ENCODE data around the gene CREB5. TPM values are rescaled to one million over a fixed set of nuclear protein-coding genes. Genes with fewer than 3 reads are reported as not detected.

The CREB5 gene
- total RNA-seq, 4 donors from 2014 or later: 16.8 to 22.4 (median 20.9) TPM

DNA sequence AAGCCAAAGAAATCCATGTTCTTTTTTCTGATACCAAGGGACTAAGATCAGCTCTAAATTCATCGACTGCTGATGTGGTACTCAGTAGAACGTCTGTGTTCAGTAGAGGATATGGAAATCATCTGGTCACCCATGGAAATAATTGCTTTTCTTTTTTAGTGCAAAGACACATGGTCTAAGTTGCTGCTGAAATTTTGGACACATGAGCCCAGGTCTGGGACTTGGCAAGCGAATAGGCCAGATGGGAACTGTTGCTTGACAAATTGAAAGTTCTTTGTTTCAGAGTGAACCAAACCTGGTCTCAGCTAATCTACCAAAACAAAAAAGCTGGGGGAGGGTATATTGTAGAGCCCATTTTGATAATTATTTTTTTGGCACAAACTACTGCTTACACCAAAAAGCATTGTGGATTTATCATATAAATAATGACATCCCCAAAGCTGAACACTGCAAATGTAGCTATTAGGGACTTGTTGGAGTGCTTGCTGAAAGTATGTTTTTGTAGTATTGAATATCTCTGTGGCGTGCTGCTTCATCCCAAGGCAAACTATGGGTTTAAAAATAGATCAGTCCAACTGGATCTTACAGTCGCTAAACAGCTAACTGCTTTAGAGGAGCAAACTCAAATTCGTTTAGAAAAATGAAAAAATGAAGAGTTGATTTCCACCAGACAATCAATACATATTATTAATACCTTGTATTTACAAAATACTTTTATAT, 401.1 kb downstream of the CREB5 start:
- WGBS, 2 donors: 67 to 74% methylated on average over 6 of the region's 6 CpGs
- no peaks in the 10 kb centered on the region for H3K9me3 ChIP-seq
- H3K4me3 ChIP-seq: no peak overlapping the region
- peak in 1 of 2 donors; percentile 20 for DNase-seq (ENCODE audit: low spot score in 2 of 2)
- TF ChIP-seq POLR2A (IDR thresholded peaks at IDR 0.05) (no peak), EP300 (IDR thresholded peaks at IDR 0.05) (no peak)
- TF ChIP-seq, protein P1, sequence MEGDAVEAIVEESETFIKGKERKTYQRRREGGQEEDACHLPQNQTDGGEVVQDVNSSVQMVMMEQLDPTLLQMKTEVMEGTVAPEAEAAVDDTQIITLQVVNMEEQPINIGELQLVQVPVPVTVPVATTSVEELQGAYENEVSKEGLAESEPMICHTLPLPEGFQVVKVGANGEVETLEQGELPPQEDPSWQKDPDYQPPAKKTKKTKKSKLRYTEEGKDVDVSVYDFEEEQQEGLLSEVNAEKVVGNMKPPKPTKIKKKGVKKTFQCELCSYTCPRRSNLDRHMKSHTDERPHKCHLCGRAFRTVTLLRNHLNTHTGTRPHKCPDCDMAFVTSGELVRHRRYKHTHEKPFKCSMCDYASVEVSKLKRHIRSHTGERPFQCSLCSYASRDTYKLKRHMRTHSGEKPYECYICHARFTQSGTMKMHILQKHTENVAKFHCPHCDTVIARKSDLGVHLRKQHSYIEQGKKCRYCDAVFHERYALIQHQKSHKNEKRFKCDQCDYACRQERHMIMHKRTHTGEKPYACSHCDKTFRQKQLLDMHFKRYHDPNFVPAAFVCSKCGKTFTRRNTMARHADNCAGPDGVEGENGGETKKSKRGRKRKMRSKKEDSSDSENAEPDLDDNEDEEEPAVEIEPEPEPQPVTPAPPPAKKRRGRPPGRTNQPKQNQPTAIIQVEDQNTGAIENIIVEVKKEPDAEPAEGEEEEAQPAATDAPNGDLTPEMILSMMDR (IDR thresholded peaks at IDR 0.05): no peak
- H3K4me1 ChIP-seq: peaks cover 0 to 10% (median 0%) of the 10 kb centered on the region in 4 donors
- H3K27ac ChIP-seq: peak overlapping the region in 1 of 4 donors; percentile 25
- H3K27me3 ChIP-seq: no peaks in the 10 kb centered on the region
- peaks cover 0 to 6% (median 0%) of the 10 kb centered on the region in 3 donors for H3K36me3 ChIP-seq

DNA sequence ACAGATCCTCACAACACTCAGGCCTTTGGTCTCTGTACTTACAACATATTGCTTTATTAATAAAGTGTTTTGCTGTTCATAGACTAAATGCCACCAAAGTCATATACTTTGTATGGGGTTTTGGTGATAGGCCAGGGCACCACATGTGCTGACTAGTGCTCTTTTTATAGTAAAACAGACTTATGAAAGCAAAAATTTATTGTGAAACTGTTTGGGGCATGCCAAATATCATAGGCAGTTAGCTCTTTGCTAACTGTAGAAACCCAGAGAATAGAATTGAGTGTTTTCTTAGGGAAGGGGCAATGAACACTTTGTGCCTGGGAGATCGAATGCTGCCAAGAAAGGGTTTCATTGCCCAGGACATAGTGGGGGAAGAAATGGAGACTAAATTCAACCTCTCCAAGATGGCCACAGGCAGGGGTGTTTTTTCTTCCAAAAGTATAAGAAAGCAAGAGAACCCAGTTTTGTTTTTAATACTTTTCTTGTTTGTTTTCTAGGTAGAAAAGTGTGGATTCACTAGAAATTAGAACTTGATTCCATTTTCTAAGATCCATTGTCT, 403.1 kb downstream of the CREB5 start:
- peak in 1 of 2 donors; percentile 25 for DNase-seq (ENCODE audit: low spot score in 2 of 2)
- Histone ChIP-seq H3K4me3 (no peak overlapping the region), H3K9me3 (no peaks in the 10 kb centered on the region), H3K27ac (peak overlapping the region in 2 of 4 donors; percentile 7 to 65), H3K36me3 (peaks cover 0 to 14% (median 0%) of the 10 kb centered on the region in 3 donors), H3K4me1 (peaks cover 0 to 10% (median 0%) of the 10 kb centered on the region in 4 donors), H3K27me3 (no peaks in the 10 kb centered on the region)
- TF ChIP-seq POLR2A (IDR thresholded peaks at IDR 0.05) (no peak), EP300 (IDR thresholded peaks at IDR 0.05) (peak; percentile 41 to 54)
- TF ChIP-seq, protein P1 (IDR thresholded peaks at IDR 0.05): no peak
- 60 to 75% methylated on average over 1 of the region's 1 CpG for WGBS, 2 donors

DNA sequence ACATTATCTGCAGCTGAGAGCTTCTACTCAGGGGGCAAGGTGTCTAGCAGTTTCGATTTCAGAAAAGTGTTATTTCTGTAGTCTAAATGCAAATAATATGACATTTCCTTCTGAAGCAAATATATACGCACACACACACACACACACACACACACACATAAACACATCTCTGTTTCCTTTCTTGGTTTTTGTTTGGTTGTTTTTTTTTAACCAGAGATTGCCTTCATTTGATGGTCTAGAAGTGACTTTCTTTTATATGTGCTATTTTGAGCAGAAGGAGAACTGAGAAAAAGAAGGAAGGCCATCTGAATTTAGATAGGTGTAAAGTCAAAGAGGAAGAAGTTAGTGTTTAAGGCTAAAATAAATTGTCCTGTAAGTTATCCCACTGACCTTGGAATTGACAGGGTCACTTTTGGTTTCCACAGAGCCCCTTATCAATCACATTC, 403.6 kb downstream of the CREB5 start:
- Histone ChIP-seq H3K36me3 (peaks cover 0 to 14% (median 0%) of the 10 kb centered on the region in 3 donors), H3K9me3 (no peaks in the 10 kb centered on the region), H3K27me3 (no peaks in the 10 kb centered on the region), H3K27ac (peak overlapping the region in 2 of 4 donors; percentile 7 to 65), H3K4me1 (peaks cover 0 to 10% (median 0%) of the 10 kb centered on the region in 4 donors), H3K4me3 (no peak overlapping the region)
- no peak for DNase-seq (ENCODE audit: low spot score in 2 of 2)
- TF ChIP-seq, protein P1 (IDR thresholded peaks at IDR 0.05): no peak
- TF ChIP-seq EP300 (IDR thresholded peaks at IDR 0.05): no peak
- no peak for TF ChIP-seq POLR2A (IDR thresholded peaks at IDR 0.05)
- 67 to 71% methylated on average over 2 of the region's 2 CpGs for WGBS, 2 donors

DNA sequence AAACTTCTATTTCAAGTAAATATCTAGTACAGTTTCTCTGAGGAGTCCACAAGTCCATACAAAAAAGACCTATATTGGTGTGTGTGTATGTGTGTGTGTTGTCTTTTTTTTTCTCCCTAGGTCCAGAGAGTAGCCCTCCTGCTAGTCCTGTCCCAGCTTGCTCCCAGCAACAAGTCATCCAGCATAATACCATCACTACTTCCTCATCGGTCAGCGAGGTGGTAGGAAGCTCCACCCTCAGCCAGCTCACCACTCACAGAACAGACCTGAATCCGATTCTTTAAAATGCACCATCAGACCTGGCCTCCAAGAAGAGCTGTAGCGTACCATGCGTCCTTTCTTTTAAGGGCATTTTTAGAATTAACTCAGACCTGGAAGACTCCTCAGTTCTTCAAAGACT, 406.7 kb downstream of the CREB5 start:
- 86 to 88% methylated on average over 5 of the region's 5 CpGs for WGBS, 2 donors

More for the DNA sequence above, 406.7 kb downstream of the CREB5 start:
- Histone ChIP-seq H3K9me3 (no peaks in the 10 kb centered on the region), H3K36me3 (peaks cover 0 to 25% (median 0%) of the 10 kb centered on the region in 3 donors), H3K27ac (no peak overlapping the region), H3K4me1 (peaks cover 0 to 10% (median 0%) of the 10 kb centered on the region in 4 donors), H3K27me3 (no peaks in the 10 kb centered on the region), H3K4me3 (no peak overlapping the region)
- no peak for DNase-seq (ENCODE audit: low spot score in 2 of 2)
- TF ChIP-seq, protein P1 (IDR thresholded peaks at IDR 0.05): no peak
- TF ChIP-seq POLR2A (IDR thresholded peaks at IDR 0.05) (no peak), EP300 (IDR thresholded peaks at IDR 0.05) (no peak)
